Measurements from ENCODE around the gene AVEN. TPM values are rescaled to one million over a fixed set of nuclear protein-coding genes. Genes with fewer than 3 reads are reported as not detected.

Gene AVEN
- total RNA-seq, 3 donors from 2014 or later (not counting 1 experiment from before 2014, with no cell fraction given) = 9.8 to 11.8 (median 9.9) TPM

DNA sequence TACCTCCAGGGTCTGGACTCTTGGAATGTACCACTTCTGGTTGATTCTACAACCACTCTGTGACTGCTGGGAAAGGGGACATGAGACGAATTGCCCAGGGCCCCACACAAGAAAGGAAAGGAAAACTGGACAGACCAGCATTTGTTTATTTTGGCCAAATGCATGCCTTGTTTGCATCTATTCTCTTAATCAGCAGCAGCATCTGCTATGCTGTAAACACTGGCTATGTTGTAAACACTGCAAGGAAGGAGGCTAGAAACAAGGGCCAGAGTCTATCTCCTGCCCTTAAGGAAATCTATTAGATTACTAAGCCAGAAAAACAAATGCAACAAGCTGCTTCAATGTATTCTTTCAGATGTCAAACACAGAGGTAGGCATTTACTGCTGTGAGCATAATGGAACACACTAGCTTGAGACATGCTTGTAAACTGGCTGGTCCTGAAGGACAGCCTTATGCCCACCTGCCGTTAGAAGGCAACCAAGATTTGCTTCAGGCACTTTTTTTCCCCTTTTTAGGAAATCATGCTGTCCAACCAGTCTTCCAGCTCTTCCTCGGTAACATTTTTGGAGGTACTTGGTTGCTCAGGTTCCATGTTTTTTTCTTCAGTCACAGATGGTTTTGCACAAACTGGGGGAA, 172.8 kb downstream of the AVEN start:
- intact Hi-C loops (cut with micrococcal nuclease) = no loop called here
- Mint-ChIP-seq H3K4me1 (no peaks in the 10 kb centered on the region), H3K27me3 (ENCODE audit: low read depth in 2 of 2) (no peaks in the 10 kb centered on the region), H3K27ac (no peak overlapping the region), H3K36me3 (peaks cover 19% of the 10 kb centered on the region), H3K4me3 (no peak overlapping the region), H3K9me3 (no peaks in the 10 kb centered on the region)
- Histone ChIP-seq H3K9me3 (ENCODE audit: control insufficient read depth, insufficient read depth, low read length) (no peaks in the 10 kb centered on the region), H3K27ac (ENCODE audit: low read length) (no peak overlapping the region), H3K4me3 (ENCODE audit: low read length) (no peak overlapping the region), H3K27me3 (ENCODE audit: control insufficient read depth, insufficient read depth, low read length) (no peaks in the 10 kb centered on the region), H3K4me1 (ENCODE audit: control insufficient read depth, insufficient read depth, low read length) (no peaks in the 10 kb centered on the region), H3K36me3 (ENCODE audit: control insufficient read depth, insufficient read depth, low read length) (peaks cover 11% of the 10 kb centered on the region)
- WGBS (ENCODE audit: insufficient coverage) = 96% methylated on average over 3 of the region's 3 CpGs
- TF ChIP-seq, protein P1, sequence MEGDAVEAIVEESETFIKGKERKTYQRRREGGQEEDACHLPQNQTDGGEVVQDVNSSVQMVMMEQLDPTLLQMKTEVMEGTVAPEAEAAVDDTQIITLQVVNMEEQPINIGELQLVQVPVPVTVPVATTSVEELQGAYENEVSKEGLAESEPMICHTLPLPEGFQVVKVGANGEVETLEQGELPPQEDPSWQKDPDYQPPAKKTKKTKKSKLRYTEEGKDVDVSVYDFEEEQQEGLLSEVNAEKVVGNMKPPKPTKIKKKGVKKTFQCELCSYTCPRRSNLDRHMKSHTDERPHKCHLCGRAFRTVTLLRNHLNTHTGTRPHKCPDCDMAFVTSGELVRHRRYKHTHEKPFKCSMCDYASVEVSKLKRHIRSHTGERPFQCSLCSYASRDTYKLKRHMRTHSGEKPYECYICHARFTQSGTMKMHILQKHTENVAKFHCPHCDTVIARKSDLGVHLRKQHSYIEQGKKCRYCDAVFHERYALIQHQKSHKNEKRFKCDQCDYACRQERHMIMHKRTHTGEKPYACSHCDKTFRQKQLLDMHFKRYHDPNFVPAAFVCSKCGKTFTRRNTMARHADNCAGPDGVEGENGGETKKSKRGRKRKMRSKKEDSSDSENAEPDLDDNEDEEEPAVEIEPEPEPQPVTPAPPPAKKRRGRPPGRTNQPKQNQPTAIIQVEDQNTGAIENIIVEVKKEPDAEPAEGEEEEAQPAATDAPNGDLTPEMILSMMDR (IDR thresholded peaks at IDR 0.05) = no peak
- ATAC-seq (no peak), DNase-seq (no peak)

DNA sequence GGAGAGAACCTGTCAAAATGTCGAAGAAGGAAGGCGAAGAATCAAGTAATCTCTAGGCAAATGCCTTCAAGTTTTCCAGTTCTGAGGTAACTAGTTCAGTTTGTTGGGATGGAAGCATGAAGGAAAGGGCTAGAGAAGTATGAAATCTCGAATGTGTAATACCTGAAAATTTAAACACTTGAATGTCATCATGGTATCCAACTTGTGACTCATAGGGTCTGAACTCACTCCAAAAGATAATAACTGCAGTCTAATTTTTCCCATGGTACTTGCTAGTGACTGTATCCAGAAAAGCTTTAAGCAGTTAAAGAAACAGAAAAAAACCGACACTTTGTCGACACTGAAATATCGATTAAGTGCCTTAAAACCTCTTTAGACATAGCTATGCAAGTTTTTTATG, 173.6 kb downstream of the AVEN start:
- TF ChIP-seq, protein P1 (IDR thresholded peaks at IDR 0.05) = no peak
- no peaks in the 10 kb centered on the region for H3K9me3 Mint-ChIP-seq
- H3K4me1 Mint-ChIP-seq = no peaks in the 10 kb centered on the region
- intact Hi-C loops (cut with micrococcal nuclease) = no loop called here
- H3K4me3 Mint-ChIP-seq = no peak overlapping the region
- ATAC-seq (no peak), DNase-seq (no peak)
- WGBS (ENCODE audit: insufficient coverage) = 98% methylated on average over 6 of the region's 6 CpGs
- H3K36me3 Mint-ChIP-seq = peaks cover 19% of the 10 kb centered on the region
- no peaks in the 10 kb centered on the region for H3K27me3 ChIP-seq (ENCODE audit: control insufficient read depth, insufficient read depth, low read length)
- H3K9me3 ChIP-seq (ENCODE audit: control insufficient read depth, insufficient read depth, low read length) = no peaks in the 10 kb centered on the region
- H3K4me3 ChIP-seq (ENCODE audit: low read length) = no peak overlapping the region
- H3K27ac Mint-ChIP-seq = no peak overlapping the region
- H3K27me3 Mint-ChIP-seq (ENCODE audit: low read depth in 2 of 2) = no peaks in the 10 kb centered on the region
- peaks cover 11% of the 10 kb centered on the region for H3K36me3 ChIP-seq (ENCODE audit: control insufficient read depth, insufficient read depth, low read length)
- no peaks in the 10 kb centered on the region for H3K4me1 ChIP-seq (ENCODE audit: control insufficient read depth, insufficient read depth, low read length)
- no peak overlapping the region for H3K27ac ChIP-seq (ENCODE audit: low read length)

DNA sequence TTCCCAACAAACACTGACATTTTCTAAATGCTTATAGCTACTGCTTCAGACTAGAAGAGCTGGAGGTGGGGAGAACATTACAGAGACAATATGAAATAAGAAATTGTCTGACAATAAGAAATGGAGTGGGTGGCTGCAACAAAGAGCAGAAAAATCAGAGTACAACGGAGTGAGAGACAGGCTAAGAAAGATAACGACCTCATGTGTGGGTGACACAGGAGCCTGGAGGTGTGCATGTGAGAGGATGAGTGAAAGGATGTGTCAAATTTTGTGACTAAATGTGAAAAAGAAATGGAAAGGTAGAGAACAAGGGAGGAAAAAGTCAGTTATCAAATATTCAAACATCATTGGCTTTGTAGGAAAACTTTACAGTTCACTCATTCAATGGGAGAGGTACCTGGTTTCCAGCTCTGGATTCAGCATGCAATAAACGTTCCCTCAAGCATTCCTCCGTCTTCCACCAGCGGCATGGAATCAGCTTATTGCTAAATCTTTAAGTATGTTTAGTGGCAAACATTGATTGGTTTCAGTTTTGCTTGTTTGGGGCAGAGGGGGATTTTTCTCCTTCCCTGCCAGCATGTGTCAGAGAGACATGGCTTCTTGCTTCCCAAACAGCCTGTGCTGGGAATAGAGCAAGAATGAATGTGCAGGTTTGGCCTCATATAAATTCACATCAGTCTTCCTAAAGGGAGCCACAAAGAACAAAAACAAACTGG, 174.5 kb downstream of the AVEN start:
- Mint-ChIP-seq H3K9me3 (no peaks in the 10 kb centered on the region), H3K36me3 (peaks cover 19% of the 10 kb centered on the region), H3K4me3 (no peak overlapping the region), H3K27ac (no peak overlapping the region), H3K27me3 (ENCODE audit: low read depth in 2 of 2) (no peaks in the 10 kb centered on the region), H3K4me1 (no peaks in the 10 kb centered on the region)
- Histone ChIP-seq H3K4me3 (ENCODE audit: low read length) (no peak overlapping the region), H3K9me3 (ENCODE audit: control insufficient read depth, insufficient read depth, low read length) (no peaks in the 10 kb centered on the region), H3K27me3 (ENCODE audit: control insufficient read depth, insufficient read depth, low read length) (no peaks in the 10 kb centered on the region), H3K27ac (ENCODE audit: low read length) (no peak overlapping the region), H3K4me1 (ENCODE audit: control insufficient read depth, insufficient read depth, low read length) (no peaks in the 10 kb centered on the region), H3K36me3 (ENCODE audit: control insufficient read depth, insufficient read depth, low read length) (peaks cover 11% of the 10 kb centered on the region)
- no peak for ATAC-seq
- intact Hi-C loops (cut with micrococcal nuclease) = no loop called here
- DNase-seq = no peak
- WGBS (ENCODE audit: insufficient coverage) = 95% methylated on average over 5 of the region's 5 CpGs
- TF ChIP-seq, protein P1 (IDR thresholded peaks at IDR 0.05) = no peak

All from natural killer cell (primary cell).